Skeletal muscle satellite cell (primary cell): ENCODE data around the gene SCN4B.
"Not testable (repeated sequence)": the region's sequence is repeated elsewhere in the genome, so short reads cannot be mapped to it uniquely, and the experiment has no call there.

Experiments
- H3K27me3 ChIP-seq: 2 replicates; pipeline ENCODE4 v1.7.0; 2013; ENCODE audit warnings: low read length; ENCODE audit not compliant: control insufficient read depth, insufficient read depth
- H3K36me3 ChIP-seq: 2 replicates; pipeline ENCODE4 v1.7.0; 2013; ENCODE audit warnings: mild to moderate bottlenecking, control low read depth, low read length; ENCODE audit not compliant: insufficient read depth
- H3K4me1 ChIP-seq: 2 replicates; pipeline ENCODE4 v1.7.0; 2013; ENCODE audit warnings: low read length; ENCODE audit not compliant: control insufficient read depth, insufficient read depth
- H3K4me2 ChIP-seq: 2 replicates; pipeline ENCODE4 v1.7.0; 2013; ENCODE audit warnings: mild to moderate bottlenecking, low read length
- H3K4me3 ChIP-seq: 2 replicates; pipeline ENCODE4 v1.7.0; 2013; ENCODE audit warnings: low read length
- H3K9ac ChIP-seq: 2 replicates; pipeline ENCODE4 v1.7.0; 2013; ENCODE audit warnings: mild to moderate bottlenecking, low read depth, low read length, moderate library complexity
- H3K9me3 ChIP-seq: replicated peaks from 2 replicates; pipeline ENCODE4 v1.7.0; 2013; ENCODE audit warnings: mild to moderate bottlenecking, control low read depth, low read length

SCN4B gene

DNA sequence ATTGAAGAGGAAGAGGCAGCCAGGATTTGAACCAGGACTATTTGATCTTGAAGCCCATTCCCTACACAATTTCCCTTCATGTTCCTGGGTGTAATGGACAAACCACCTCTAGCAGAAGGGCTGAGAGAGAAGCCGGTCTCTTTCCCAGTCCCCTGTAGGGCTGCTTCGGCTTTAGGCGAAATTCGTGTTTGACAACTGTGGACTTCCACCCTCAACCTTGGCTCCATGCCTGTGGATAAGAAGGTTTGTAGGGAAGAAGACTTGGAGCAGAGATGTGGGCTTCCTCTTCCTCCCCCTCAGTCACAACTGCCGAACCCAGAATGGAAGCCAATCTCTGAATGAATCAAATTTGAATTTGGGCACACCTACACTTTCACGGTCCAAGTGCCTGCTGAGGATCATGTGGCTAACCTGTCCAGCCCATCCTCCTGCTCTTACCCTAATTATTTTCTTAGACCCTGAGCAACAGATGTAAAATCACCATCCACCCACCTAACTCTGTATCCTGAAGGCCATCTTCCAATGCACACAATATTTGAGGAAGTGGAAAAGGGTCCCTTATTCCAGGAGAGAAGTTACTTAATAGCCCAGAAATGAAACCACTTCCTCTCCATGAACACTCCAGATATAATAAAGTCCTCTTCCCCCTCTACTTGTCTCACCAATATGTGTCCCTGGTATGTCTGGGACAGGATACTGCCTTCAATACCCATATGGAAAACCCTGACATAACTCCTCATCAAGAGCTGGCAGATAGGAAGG lies 33.9 kb upstream of the SCN4B start:
- Histone ChIP-seq H3K9me3 (no peaks in the 10 kb centered on the region), H3K9ac (no peak overlapping the region), H3K4me1 (no peaks in the 10 kb centered on the region), H3K36me3 (no peaks in the 10 kb centered on the region), H3K4me2 (no peak overlapping the region), H3K4me3 (no peak overlapping the region), H3K27me3 (peaks cover 12% of the 10 kb centered on the region)

DNA sequence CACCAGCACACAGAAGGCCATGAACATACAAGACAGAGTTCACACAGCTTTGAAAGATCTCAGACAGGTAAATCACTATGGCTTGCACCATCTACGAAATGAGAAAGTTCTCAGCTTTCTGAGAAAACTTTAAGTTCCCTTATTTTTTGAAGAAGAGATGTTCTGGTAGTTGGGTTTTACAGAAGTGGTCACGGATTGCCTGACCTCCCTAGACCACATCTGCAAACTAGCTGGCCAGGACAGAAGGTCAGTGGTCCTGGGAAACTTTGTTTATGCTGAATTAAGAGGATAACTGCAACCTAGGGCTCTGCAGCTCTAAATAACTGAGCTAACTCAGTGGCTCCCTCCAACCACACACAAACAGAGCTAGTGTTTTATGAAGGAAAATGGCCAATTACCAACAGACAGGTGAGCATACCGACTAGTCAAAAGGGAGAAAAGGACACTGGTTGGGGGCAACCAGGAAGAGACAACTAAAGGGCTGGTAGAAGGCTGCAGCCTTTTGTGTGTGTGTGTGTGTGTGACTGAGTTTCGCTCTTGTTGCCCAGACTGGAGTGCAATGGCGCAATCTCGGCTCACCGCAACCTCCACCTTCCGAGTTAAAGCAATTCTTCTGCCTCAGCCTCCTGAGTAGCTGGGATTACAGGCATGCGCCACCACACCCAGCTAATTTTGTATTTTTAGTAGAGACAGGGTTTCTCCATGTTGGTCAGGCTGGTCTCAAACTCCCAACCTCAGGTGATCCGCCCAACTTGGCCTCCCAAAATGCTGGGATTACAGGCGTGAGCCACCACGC lies 32.4 kb upstream of the SCN4B start:
- no peak overlapping the region for H3K4me3 ChIP-seq
- H3K9me3 ChIP-seq: no peaks in the 10 kb centered on the region
- H3K27me3 ChIP-seq: peaks cover 22% of the 10 kb centered on the region
- H3K9ac ChIP-seq: no peak overlapping the region
- H3K4me1 ChIP-seq: no peaks in the 10 kb centered on the region
- no peak overlapping the region for H3K4me2 ChIP-seq
- H3K36me3 ChIP-seq: no peaks in the 10 kb centered on the region

DNA sequence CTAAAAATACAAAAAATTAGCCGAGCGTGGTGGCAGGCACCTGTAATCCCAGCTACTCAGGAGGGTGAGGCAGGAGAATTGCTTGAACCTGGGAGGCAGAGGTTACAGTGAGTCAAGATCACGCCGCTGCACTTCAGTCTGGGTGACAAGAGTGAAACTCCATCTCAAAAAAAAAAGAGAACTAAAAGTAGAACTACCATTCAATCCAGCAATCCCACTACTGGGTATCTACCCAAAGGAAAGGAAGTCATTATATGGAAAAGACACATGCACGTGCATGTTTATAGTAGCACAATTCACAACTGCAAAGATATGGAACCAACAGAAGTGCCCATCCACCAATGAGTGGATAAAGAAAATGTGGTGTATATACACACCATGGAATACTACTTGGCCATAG lies 31.1 kb upstream of the SCN4B start:
- peaks cover 28% of the 10 kb centered on the region for H3K27me3 ChIP-seq
- H3K9me3 ChIP-seq, H3K4me1 ChIP-seq, H3K36me3 ChIP-seq, H3K4me3 ChIP-seq, H3K9ac ChIP-seq, H3K4me2 ChIP-seq: not testable (repeated sequence)

DNA sequence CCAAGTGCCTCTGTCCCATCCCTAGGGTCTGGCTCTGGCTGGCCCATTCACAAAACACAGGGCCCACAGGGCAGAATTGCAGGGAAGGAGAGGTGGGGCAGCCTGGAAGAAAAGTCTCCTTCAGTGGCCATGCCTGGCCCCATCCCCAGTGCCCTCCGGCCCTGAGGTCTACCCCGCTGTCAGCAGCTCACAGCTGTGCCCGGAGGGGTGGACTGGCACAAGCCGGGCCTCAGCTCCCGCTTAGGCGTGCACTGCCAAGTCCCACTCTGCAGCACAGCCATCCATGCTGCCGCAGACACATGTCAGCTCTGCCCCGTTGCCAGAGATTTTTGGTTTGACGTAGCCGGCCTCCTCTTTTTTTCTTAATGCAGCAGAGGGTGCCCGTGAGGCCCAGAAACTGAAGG lies 27.7 kb upstream of the SCN4B start:
- H3K4me3 ChIP-seq: no peak overlapping the region

DNA sequence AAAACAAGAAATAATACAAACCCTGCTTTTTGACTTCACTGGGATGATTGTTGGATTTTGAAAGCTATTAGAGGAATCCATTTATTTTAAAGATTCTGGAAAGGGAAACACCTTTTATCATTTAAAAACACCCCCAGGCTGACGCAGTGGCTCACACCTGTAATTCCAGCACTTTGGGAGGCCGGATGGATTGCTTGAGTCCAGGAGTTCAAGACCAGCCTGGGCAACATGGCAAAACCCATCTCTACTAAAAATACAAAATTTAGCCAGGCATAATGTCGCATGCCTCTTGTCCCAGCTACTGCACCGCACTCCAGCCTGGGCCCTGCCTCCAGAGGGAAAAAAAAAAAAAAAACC lies 24.1 kb upstream of the SCN4B start:
- Histone ChIP-seq H3K36me3 (no peaks in the 10 kb centered on the region), H3K27me3 (peaks cover 46% of the 10 kb centered on the region), H3K4me2 (no peak overlapping the region), H3K4me3 (no peak overlapping the region), H3K4me1 (no peaks in the 10 kb centered on the region), H3K9me3 (no peaks in the 10 kb centered on the region), H3K9ac (no peak overlapping the region)

More for the DNA sequence above, 27.7 kb upstream of the SCN4B start:
- Histone ChIP-seq H3K36me3 (no peaks in the 10 kb centered on the region), H3K9ac (no peak overlapping the region), H3K9me3 (no peaks in the 10 kb centered on the region), H3K27me3 (peaks cover 35% of the 10 kb centered on the region), H3K4me2 (no peak overlapping the region), H3K4me1 (no peaks in the 10 kb centered on the region)

DNA sequence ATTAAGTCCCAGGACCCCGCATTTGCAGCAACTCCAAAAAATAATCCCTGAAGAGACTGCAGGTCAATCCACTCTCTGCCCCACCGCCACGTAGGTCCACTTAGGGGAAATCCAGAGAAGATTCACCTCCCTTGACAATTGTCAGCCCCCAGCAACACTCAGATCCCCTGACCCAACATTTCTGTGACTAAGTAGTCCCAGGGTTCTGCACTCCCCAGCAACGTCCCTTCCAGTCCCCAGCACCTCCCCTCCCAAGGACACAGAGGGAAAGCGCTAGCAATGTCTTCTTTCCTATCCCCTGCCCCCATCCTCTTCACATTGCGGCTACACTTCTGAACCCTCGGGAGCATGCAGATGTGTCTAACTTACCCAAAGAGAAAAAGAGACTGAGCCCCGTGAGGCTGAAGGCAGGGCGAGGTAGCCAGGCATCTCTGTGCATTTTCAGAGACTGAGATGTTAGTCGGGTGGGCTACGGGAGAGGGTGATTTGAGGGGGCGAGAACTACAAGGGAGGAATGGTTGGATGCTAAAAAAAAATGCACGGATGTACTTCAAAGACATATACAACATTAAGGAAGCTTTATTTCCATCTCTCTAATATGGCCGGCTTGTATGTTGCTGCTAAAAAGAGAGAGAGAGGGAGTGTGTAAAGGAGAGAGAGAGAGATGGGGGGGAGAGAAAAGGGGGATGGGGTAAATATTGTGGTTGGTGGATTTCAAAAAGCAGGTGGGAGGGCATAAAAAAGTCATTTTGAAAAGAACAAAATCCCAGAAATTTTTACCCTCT lies 23.6 kb upstream of the SCN4B start, which contains the start of gene SCN2B:
Gene SCN2B, minus strand, starts transcription at position 647 of the 785 bp plus-strand sequence. Its CDS starts 208 bp downstream, at position 439.
- Histone ChIP-seq H3K4me2 (no peak within 1 kb of the TSS), H3K27me3 (peaks cover 48% of the 10 kb centered on the region), H3K9me3 (no peaks in the 10 kb centered on the region), H3K9ac (no peak within 1 kb of the TSS), H3K4me1 (no peaks in the 10 kb centered on the region), H3K36me3 (no peaks in the 10 kb centered on the region), H3K4me3 (no peak within 1 kb of the TSS)

DNA sequence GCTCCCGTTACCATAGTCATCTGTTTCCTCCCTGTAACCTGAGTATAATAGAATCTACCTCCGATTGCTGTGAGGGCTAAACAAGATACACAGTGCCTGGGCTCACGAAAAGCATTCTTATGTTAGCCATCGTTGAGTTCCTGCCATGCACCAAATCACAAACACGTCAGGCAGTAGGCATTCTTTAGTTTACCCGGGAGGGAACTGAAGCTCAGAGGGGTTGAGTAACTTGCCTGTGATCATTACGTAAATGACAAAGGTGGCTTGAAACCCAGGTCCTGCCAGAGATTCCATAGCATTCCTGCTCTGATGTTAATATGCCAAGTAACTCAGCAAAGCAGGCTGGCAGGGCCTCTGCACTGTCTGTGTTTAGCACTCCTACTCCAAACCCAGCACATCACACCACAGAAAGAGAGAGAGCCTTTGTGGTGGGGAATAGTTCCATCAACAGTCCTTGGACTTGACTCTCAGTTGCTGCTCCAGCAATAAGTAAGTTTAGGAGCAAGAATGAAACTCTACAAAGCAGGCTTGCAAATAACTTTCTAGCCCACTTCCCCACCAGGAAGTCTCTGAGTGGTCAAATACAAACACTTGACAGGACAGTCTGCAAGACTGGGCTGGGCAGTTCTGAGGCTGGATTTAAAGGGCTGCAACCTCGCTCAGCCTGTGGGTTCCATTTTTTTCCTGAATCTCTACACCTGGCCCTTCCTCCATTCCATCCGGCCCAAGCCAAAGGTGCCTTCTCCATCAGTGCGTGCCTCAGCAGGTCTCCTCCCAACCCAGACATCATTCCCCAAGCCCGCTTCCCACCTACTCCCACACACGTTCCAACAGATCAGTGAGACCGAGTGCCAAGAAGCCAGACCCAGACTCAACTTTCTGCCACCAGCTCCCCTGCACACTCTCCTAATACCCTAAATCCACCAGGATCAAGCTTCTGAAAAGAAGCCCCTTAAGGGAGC lies 22.7 kb upstream of the SCN4B start:
- Histone ChIP-seq H3K4me1 (no peaks in the 10 kb centered on the region), H3K4me3 (no peak overlapping the region), H3K9me3 (no peaks in the 10 kb centered on the region), H3K27me3 (peaks cover 49% of the 10 kb centered on the region), H3K4me2 (no peak overlapping the region), H3K9ac (no peak overlapping the region), H3K36me3 (no peaks in the 10 kb centered on the region)

DNA sequence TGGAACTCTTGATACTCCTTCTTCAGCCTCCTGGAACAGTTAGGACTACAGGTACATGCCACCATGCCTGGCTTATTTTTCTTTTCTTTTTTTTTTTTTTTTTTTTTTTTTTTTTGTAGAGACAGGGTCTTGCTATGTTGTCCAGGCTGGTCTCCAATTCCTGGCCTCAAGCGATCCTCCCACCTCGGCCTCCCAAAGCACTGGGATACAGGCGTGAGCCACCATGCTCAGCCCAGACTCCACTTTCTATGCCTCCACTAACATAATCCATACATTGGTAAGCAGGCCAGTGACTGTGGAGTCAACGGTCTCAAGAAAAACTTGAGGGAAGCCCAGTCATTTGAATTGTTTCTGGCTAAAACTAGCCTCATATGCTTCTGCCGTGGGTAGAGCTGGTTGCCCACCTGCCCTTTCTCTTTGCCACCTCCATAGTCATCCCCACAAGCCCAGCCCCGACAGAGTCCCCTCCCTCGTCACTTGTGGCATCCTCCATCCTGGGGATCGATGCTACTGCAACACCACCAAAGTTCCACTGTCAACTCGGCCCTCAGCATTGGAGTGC lies 21.5 kb upstream of the SCN4B start:
- Histone ChIP-seq H3K4me3 (no peak overlapping the region), H3K4me2 (no peak overlapping the region), H3K27me3 (peaks cover 52% of the 10 kb centered on the region), H3K9me3 (no peaks in the 10 kb centered on the region), H3K9ac (no peak overlapping the region), H3K36me3 (no peaks in the 10 kb centered on the region), H3K4me1 (no peaks in the 10 kb centered on the region)

DNA sequence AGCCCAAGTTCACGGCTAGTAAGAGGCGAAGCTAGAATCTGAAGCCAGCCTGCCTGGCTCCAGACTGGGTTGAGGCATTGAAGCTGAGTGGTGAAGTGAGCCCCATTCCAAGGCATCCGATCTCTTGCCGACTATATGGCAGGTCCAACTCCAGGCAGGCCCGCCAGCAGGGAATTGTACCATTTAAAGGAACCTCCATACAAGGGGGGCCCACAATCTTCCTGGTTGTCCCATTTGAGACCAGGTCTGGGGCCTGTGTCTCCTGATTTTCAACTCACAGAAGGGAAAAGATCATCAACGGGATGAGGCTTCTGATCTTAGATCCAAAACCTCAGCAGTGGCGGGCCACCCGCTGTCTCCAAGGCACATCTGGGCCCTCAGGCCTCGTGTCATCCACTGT lies 19.7 kb upstream of the SCN4B start:
- H3K9me3 ChIP-seq: no peaks in the 10 kb centered on the region
- peaks cover 62% of the 10 kb centered on the region for H3K27me3 ChIP-seq
- H3K4me2 ChIP-seq: no peak overlapping the region
- no peak overlapping the region for H3K4me3 ChIP-seq
- H3K4me1 ChIP-seq: no peaks in the 10 kb centered on the region
- no peaks in the 10 kb centered on the region for H3K36me3 ChIP-seq
- no peak overlapping the region for H3K9ac ChIP-seq

DNA sequence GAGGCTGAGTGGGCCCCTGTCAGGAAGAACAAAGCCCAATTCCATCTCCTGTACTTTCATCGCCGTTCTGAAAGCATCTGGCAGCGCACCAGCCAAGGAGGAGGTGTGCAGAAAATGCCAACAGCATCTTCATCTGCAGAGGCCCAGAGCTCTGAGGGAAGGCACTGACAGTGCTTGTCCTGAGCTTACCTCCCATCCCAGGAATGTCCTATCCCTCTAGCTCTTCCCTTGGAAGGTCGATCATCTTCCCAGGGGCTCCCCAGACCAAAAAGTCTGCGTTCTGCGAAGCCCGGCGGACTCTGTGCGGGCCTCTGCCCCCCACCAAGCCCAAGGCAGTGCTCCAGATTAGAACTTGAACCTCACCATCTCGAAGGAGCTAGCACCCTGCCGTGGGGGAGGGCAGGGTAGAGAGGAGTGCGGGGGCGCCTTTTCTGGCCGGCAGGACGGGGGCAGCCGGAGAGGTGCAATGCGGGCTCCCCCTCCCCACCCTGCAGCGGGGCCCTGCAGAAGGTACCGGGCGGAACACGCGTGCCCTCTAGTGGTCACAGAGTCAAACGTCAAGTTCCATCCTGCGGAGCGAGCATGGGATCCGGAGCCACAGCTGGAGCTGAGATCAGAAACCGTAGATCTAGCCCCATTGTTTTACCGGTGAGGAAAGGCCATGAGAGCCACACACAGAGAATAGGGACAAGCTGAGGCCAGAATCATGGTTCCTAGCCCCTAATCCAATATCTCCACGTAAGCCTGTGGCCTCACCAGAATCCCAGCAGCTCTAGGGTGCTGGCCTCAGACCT lies 18.8 kb upstream of the SCN4B start:
- Histone ChIP-seq H3K27me3 (peaks cover 61% of the 10 kb centered on the region), H3K4me1 (no peaks in the 10 kb centered on the region), H3K4me2 (no peak overlapping the region), H3K36me3 (no peaks in the 10 kb centered on the region), H3K9ac (no peak overlapping the region), H3K4me3 (no peak overlapping the region), H3K9me3 (no peaks in the 10 kb centered on the region)
